GM21529 (cell line): ENCODE results near the gene RGS3.

Experiments used
- ATAC-seq: cut with Tn5 transposase; IDR thresholded peaks from one replicate; pipeline ENCODE4 v1.9.1; 2021; ENCODE audit not compliant: unreplicated experiment

RGS3 gene

GRCh38 chr9:113464286-113464660 lies 746 bp downstream of the RGS3 start:
- ATAC-seq, result no peak

GRCh38 chr9:113465599-113466140 lies 2.1 kb downstream of the RGS3 start:
- no peak for ATAC-seq

- no peak for ATAC-seq
Measured at GRCh38 chr9:113467183-113467582, 3.7 kb downstream of the RGS3 start.

GRCh38 chr9:113468716-113469448 lies 5.4 kb downstream of the RGS3 start:
- no peak for ATAC-seq

- no peak for ATAC-seq
Measured at GRCh38 chr9:113471143-113471542, 7.6 kb downstream of the RGS3 start.

GRCh38 chr9:113471566-113471965 lies 8.0 kb downstream of the RGS3 start:
- ATAC-seq, result no peak

- ATAC-seq, result no peak
Measured at GRCh38 chr9:113472199-113472598, 8.7 kb downstream of the RGS3 start.

GRCh38 chr9:113474360-113475028 lies 11.0 kb downstream of the RGS3 start:
- no peak for ATAC-seq

- ATAC-seq, result no peak
Measured at GRCh38 chr9:113475031-113475430, 11.5 kb downstream of the RGS3 start.

- no peak for ATAC-seq
Measured at GRCh38 chr9:113475992-113476391, 12.5 kb downstream of the RGS3 start.

GRCh38 chr9:113476511-113476916 lies 13.0 kb downstream of the RGS3 start:
- no peak for ATAC-seq

- ATAC-seq, result no peak
Measured at GRCh38 chr9:113477058-113477457, 13.5 kb downstream of the RGS3 start.

GRCh38 chr9:113477661-113478060 lies 14.1 kb downstream of the RGS3 start:
- no peak for ATAC-seq

- ATAC-seq, result no peak
Measured at GRCh38 chr9:113479174-113479621, 15.7 kb downstream of the RGS3 start.

GRCh38 chr9:113480612-113481011 lies 17.1 kb downstream of the RGS3 start:
- no peak for ATAC-seq

- ATAC-seq, result no peak
Measured at GRCh38 chr9:113481176-113481787, 17.8 kb downstream of the RGS3 start.

- ATAC-seq, result no peak
Measured at GRCh38 chr9:113482341-113482740, 18.8 kb downstream of the RGS3 start.

- ATAC-seq, result no peak
Measured at GRCh38 chr9:113482991-113483675, 19.6 kb downstream of the RGS3 start.

- ATAC-seq, result no peak
Measured at GRCh38 chr9:113483676-113484257, 20.2 kb downstream of the RGS3 start.

- ATAC-seq, result no peak
Measured at GRCh38 chr9:113484258-113484730, 20.8 kb downstream of the RGS3 start.

- ATAC-seq, result no peak
Measured at GRCh38 chr9:113485761-113486115, 22.2 kb downstream of the RGS3 start.
